Stomach (tissue), 4 donors: Measurements from ENCODE around the gene EAF1.

ENCODE experiments used
- CTCF ChIP-seq, 7 experiments: fragments of 450-650 bp in 4 of 7; fragments of 200-600 bp in 3 of 7; sonication (generic) in 3 of 7; IDR thresholded peaks; one replicate each; pipeline ENCODE4 v1.5.1; 2016 to 2019; ENCODE audit warnings: antibody characterized with exemption in 7 of 7, control low read depth in 2 of 7, mild to moderate bottlenecking in 1 of 7
- EP300 ChIP-seq: sonication (generic); formaldehyde crosslinking; IDR thresholded peaks from one replicate; pipeline ENCODE4 v1.6.1; 2017; ENCODE audit warnings: antibody characterized with exemption
- POLR2A ChIP-seq, 4 donors: fragments of 450-650 bp; IDR thresholded peaks; one replicate each; pipeline ENCODE4 v1.6.1; 2016; ENCODE audit warnings: antibody characterized with exemption in 4 of 4, control low read depth in 2 of 4, mild to moderate bottlenecking in 1 of 4, moderate library complexity in 1 of 4
- POLR2AphosphoS5 ChIP-seq, 3 donors: sonication (generic); formaldehyde crosslinking; IDR thresholded peaks; one replicate each; pipeline ENCODE4 v1.6.1; 2016; ENCODE audit warnings: antibody characterized with exemption in 3 of 3

GRCh38 chr3:15427182-15427880 is at the start of gene EAF1, which contains the start of gene METTL6:
- TF ChIP-seq CTCF (IDR thresholded peaks at IDR 0.05) (peak in 1 of 7 experiments; percentile 4), POLR2A (IDR thresholded peaks at IDR 0.05) (no peak), POLR2AphosphoS5 (IDR thresholded peaks at IDR 0.05) (peak in 2 of 3 donors; percentile 49 to 74), EP300 (no peak)
